Activated CD4-positive, alpha-beta T cell treated with anti-CD3 and anti-CD28 coated beads for 24 hours (primary cell): ENCODE results near the gene NPSR1.
"Not testable (repeated sequence)": the region's sequence is repeated elsewhere in the genome, so short reads cannot be mapped to it uniquely, and the experiment has no call there.

Experiments
- DNase-seq, 2 donors: peaks; one replicate each; pipeline ENCODE4 v3.0.0-alpha.2; 2020; ENCODE audit warnings: low read depth in 2 of 2

The NPSR1 gene

DNA sequence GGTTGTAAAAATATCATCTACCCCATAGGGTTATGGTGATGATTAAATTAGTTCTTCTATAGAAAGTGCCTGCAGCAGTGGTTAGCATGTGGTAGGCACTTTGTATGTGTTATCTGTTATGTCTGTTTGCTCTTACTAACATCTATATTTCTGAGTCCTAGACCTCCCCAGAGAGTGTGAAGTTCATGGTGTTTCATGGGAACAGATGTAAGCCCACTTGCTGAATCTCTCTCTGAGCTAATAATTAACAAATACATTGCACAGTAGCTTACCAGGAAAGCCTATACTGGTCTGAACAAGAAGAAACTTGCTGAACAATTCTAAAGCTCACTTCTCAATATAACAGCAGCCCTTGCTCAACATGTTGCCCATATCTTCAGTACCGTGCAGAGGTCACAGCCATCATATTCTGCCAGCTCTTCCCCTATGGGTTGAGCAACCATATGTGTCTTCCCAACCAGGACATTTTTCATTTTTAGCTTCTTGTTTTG is 100.1 kb downstream of the NPSR1 start:
- no peak for DNase-seq

DNA sequence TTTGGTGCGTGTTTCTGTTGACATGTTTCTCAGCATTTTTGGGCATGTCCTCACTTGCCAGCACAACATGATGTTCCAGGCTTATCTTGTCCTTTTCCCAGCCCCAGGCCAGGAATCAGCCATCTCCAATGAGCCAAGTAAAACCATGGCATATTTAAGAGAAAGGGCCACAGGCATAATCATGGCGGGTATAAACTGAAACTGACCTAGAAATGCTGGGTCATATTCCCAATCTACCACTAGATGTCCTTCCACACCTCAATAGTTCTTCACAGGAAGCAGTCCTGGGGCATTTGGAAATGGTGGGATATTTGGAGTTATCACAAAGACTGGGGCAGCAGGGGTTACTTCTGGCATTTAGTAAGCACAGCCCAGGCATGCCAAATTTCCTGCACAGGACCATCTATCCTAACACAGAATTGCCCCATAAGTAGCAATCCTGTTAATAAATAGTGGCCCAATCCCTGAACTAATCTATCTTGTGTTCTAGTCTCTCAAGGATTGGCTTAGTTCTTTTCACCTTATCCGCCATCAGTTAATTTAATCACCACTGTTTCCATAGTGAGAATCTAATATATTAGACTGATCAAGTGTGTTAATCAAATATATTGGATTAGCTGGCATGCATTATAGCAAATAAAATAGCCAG is 101.6 kb downstream of the NPSR1 start:
- no peak for DNase-seq

DNA sequence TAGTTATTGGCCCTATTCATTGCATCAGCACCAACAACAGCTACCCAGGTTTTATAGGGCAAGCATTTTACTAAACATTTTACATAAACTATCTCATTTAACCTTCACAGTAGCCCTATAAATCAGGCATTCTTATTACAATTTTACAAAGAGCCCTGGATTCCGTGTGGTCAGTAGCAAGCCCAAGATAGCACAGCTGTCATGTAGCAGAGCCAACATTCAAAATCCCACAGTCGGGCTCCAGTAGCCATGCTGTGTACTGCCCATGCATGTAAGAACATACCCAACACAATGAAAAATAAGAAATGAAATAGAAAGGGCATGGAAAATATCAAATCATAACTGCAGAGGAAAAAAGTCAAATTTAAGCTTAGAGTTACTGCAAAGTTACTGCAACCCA is 102.3 kb downstream of the NPSR1 start:
- no peak for DNase-seq

DNA sequence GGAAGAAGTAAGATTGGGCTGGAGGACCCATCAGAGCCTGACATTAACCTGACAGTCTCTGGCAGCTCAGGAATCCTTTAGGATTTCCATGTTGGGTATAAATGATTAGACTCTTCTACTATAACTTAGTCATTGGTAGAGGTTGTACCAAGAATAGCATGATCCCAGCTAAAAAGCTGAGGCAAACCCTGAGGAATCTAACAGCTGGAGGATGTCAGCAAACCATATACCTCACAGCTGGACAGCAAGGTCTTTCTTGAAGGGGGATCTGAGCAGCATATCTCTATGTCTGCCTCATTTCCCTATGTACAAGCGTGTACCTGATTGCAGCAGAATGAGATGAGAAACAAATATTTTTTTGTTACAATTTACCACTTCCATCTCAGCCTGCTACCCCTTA is 103.2 kb downstream of the NPSR1 start:
- no peak for DNase-seq

DNA sequence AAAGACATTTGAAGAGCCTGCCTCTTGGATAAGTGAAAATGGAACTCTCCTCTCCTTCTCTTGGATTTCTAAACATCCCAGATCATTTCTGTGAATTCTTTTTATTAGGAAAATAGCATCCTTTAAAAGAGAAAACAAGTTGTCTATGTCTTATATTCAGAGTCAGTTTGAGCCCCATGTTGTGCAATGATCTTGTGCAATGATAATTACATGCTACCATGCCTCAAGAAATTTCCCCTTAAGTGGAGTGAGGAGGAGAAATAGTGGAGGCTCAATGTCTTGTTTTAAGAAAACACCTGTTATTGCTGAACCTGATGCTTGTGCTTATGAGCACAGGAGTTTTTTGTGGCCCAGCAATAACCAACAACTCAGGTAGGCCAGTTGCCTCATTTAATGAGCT is 103.6 kb downstream of the NPSR1 start:
- no peak for DNase-seq

DNA sequence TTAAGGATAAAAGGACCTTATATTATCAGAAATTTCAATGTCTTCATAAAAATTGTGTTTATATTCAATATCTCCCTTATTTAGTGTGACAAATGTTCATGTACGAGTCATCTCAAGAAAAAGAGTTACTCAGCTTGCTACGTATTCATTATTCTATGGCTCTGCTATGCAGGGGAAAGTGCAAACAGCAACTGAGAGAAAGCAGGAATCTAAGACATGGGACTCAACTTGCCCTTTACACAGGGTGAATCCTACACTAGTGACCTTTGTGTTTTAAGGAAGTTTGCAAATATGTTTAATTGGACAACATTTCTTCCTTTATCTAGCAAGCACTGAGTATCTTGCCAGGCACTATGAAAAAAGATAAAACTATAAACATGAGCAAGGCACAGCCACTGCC is 104.7 kb downstream of the NPSR1 start:
- no peak for DNase-seq

DNA sequence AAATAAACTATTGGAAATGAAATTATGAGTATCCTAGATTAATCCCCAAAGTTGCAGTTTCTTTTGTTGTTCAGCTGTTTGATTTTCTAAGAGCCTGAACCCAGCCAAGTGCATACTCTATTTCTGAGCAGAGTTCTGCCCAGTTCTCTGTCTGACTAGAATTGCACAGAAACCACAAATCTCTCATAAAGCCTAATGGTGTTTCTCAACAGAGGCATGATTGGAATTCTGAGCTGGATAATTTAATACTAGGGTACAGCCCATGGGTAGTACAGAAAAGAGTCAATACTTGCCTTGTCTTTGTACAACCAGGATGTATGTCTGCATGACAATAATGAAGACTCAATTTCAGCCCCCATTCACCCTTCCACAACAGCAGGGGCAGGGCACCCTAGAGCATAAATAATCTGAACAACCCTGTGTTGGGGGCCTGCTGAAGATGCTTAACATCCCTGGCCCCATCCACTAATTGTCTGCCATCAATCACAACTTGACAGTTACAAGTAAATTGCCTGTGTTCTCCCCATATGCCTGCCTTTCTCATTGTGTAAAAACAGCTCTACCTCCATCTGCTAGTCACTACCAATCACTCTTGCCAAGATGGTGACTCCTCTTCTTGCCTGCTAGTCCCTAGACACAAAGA is 114.4 kb downstream of the NPSR1 start:
- no peak for DNase-seq

DNA sequence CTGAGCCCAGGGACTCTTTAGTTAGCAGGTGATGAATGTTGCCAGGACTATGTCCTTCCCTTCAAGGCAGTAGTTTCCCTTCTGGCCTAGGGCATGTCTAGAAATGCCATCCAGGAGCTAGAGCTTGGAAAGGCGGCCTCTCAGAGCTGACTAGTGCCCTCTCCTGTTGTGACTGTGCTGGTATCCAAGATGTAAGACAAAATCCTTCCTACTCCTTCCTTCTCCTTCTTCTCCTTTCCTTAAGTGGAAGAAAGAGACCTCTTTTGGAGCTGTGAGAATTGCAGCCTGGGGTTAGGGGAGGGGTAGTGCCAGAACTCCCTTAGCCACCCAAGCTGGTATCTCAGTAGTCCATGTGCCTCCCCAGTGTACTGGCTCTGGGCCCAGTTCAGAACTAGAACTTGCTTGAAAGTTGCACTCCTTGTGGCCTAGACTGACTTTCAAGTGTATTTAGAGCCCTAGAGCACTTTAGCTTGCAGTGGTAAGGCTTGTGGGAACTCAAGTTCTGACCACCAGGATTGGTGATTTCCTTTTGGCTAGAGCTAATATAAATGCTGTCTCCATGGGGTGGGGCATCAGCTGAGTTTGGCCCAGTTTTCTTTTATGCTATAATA is 118.8 kb downstream of the NPSR1 start:
- no peak for DNase-seq

DNA sequence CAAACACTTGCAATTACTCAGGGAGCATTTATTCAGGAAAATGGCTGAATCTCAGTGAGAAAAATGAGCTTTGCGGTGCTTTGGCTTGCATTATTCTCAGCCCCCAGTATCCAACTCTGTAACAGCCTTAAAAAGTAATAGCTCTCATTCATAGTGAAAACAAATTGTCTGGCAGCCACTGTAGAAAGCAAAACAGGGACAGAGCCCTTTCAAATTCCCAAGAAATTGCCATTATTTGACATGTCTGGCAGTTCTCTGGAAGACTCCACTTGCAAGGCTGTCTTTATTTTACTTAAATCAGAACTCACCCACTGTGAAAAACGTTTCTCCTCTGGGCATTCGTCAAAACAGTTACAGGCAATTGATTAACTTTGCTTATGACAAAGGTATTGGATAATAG is 122.5 kb downstream of the NPSR1 start:
- DNase-seq = no peak

DNA sequence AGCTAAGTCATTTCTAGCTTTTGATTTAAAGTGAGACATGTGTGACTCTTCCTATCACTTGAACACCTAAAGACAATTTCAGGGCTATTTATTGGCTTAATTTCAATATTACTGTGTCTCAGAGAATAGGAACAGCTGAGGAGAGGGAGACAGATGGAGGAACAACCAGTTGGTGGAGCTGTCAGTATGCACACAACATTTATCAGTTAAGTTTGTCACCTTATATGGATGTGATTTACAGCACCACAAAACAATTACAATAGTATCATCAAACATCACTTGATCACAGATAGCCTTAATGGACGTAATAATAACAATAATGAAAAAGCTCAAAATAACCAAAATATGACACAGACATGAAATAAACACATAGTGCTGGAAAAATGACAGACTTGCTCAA is 129.6 kb downstream of the NPSR1 start:
- DNase-seq = no peak

DNA sequence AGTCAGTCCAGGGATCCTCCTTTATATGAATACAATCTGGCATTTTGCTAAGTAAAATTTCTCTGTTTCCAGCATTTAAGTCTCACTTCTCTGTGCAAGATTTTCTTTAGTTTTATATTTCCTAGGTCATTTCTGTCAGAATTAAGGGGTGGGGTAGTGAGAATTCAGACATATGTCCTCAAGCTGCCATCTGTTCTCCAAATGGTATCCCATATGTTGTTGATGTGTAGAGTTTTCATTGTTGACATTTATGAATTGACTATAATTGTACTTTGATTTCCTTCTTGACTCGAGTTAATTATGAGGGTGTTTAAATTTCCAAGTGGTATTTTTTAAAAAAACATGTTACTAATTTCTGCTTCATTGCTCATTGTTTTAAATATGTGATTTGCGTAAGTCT is 148.8 kb downstream of the NPSR1 start:
- no peak for DNase-seq

DNA sequence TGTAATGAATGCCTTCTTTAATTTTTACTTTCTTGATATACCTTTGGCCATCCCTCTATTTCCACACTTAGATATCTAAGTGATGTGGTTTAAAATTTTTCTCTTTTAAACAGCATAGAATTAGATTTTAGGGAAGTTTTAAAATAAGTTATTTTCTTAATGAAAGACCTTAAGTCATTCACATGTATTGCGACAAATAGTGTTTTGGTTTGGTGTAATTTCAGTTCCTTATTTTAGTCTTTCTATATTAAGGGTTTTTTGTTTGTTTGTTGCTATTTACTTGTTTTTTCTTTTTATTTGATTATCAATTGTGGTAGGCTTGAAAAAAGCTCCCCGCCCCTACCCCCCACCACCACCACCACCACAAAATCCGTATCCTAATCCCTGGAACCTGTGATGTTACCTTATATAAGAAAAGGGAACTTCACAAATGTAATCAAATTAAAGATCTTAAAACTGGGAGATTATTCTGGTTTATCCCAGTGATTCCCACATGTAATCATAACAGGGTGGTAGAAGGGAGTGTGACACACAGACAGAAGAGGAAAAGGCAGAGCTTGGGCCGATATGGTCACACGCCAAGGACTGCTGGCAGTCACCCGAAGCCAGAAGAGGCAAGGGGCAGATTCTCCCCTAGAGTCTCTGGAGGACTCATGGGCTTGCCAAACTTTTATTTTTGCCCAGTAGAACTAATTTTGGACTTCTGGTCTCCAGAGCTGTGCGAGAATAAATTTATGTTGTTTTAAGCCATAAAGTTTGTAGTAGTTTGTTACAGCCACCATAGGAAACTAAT is 149.7 kb downstream of the NPSR1 start:
- DNase-seq = no peak

DNA sequence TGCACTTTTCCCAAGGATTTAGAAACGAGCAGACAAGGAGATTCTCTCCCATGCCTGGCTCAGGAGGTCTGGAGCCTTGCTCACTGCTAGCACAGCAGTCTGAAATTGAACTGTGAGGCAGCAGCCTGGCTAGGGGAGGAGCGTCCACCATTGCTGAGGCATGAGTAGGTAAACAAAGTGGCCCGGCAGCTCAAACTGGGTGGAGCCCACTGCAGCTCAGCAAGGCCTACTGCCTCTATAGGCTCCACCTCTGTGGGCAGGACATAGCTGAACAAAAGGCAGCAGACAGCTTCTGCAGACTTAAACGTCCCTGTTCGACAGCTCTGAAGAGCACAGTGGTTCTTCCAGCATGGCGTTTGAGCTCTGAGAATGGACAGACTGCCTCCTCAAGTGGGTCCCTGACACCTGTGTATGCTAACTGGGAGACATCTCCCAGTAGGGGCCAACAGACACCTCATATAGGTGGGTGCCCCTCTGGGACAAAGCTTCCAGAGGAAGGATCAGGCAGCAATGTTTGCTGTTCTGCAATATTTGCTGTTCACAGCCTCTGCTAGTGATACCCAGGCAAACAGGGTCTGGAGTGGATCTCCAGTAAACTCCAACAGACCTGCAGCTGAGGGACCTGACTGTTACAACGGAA is 156.3 kb downstream of the NPSR1 start:
- DNase-seq = not testable (repeated sequence)

DNA sequence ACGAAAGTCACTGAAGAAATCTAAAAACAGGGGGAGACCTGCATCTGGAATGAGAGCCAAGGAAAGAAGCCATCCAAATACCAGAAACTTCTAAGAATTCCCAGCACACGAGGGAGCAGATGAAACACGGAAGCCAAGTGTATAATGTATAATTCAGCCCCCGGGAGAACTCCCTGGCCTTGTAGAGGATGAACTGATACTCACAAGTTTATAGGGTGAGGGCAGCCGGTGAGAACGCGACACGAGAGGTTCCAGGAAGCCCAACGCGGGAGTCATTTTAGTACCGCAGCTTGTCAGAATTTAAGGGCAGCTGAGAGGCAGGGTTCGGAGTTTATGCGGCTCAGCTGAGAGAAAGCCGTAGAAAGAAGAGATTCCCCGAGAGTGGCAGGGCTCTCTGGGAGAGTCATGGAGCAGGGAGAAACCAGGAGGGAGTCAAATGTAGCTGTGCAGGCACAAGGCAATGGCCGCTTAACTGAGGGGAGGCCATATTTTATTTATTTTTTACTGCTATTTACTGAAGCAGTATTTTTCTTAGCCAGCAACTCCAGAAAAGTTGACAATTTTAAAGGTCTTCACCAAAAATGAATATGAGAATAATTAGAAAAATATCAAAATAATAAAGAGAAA is 164.0 kb downstream of the NPSR1 start:
- DNase-seq = no peak

DNA sequence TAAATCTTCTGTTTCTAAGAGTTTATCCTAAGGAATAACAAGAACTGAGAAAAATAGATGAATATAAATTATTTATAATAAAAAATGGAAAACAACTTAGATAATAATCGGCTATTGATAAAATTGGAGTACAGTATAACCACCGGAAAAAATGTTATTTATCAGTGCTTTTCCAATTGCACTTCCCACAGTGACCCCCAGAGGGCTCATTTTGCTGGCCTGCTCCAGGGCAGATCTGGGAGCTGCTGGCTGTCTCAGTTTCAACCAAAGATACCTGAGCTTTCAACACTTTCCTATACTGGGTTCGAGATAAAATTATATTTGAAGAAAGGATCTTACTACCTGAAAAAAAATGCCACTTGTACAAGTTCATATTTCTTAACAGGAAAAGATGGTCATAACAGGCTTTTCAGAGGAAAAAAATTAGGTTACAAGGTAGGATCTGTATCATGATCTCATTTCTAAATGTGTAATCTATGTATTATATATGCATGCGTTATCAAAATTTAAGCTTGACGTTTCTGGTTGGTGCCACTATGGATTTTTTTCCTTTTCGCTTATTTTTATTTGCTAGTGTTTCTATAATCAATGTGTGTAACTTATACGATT is 165.7 kb downstream of the NPSR1 start:
- peak; percentile 27 to 52 for DNase-seq

DNA sequence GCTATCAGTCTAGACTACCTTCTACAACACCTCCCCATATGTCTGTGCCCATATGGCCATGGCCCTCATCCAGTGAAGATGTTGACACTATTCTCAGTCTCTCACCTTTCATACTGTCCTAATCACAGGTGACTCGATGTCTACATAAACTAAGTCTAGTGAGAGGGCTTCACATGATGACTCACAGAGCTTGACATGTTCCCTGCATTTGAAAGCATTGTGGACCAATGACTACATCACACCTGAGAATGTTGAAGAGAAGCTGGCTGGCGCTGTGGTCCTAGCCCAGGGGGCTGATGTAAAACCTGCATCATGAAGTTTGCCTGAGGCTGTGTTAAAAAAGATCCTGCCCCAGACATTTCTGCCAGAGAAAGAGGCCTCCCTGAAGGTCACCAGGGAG is 167.2 kb downstream of the NPSR1 start:
- no peak for DNase-seq

DNA sequence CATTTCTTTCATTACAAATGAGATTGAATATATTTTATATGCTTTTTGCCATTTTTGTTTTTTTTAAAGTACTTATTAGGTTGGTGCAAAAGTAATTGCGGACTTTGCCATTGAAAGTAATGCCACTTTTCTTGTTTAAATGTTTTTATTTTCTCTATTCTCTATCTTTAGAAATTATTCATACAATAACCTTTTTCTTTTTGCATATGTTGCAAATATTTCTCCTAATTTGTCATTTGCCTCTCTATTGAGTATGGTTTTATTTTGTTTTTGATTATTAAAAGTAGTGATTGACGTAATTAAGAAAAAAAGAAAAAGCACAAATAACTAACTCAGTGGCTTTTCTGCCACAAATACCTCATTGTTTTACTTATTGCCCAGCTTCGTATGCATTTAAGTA is 172.4 kb downstream of the NPSR1 start:
- DNase-seq = no peak

DNA sequence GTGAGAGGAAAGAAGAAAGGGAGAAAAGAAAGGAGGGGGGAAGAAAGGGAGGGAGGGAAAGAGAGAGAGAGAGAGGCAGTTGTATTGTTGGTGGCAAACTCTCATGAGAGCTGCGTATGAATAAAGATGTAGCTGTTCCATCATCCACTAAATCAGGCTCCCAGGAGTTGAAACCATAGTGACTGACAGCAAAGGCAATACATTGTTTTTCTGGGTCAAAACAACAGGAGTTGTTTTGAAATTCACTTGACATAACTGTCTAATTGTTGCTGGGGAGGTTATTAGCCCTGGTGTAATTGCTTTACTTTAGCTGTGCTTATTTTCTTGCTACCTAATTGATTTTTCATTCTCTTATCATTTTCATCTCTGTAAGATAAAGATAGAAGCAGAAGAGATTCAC is 173.4 kb downstream of the NPSR1 start:
- DNase-seq = no peak

DNA sequence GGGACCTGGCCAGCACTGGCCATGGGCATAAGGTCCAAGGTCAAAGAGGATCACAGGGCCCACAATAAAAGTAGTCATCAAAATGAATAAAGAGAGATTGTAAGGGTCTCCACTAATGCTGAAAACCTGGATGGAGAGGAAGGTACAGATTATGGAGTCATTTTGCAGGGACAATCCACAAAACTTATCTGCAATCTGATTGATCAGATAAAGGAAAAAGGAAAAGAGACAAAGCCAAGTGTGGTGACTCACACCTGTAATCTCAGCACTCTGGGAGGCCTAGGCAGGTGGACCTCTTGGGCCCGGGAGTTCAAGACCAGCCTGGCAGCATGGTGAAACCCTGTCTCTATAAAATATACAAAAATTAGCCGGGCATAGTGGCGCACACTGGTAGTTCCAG is 174.0 kb downstream of the NPSR1 start:
- no peak for DNase-seq

DNA sequence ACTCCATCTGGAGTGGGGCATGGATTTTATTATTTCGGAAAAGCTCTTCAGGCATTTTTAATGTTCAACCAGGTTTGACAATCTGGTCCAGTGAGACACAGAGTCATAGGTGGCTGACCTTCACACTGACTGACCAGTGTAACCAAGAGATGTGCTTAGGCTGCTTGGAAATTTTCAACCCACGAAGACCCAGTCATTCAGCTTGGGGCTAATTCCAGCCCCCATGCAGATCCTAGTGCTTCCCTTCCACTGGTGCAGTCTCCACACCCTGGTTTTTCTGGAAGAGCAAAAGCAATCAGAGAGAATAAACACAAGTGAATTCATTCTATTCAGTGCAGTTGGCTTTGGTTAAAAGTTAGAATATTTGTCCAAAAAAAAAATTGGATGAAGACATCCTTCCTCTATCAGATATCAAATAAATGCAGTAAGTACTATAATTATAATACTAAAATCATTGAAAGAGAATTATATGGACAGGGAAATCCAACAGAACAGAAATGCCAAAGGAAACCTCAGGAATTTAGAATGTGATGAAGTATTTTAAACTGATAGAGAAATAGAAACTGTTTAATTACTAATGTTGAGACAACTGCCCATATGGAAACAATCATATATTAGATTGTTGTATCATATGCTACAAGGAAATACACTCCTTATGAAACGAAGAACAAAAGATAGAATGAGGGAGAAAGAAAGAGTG is 178.0 kb downstream of the NPSR1 start:
- no peak for DNase-seq

DNA sequence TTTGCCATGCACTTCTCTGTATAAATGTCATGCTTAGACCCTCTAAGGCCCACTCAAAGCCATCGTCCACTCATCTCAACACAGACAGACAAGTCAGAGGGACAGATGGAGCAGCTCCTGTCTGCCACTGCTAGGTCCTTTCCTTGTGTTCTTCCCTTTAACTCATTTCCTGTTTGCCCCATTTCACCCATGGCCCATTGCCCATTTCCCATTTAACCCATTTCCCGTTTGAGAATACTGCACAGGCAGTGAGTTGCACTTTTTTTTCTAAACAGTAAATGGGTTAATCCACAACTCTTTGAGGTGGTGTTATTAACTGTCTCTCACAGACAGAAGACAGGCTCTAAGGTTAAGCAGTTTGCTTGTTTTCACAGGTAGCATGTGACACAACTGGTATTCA is 179.3 kb downstream of the NPSR1 start:
- no peak for DNase-seq
